Thyroid gland (tissue), 4 donors: ENCODE data around the gene UVSSA. TPM values are rescaled to one million over a fixed set of nuclear protein-coding genes. Genes with fewer than 3 reads are reported as not detected.

Experiments
- DNase-seq, 2 donors: peaks; one replicate each; pipeline ENCODE4 v3.0.0-alpha.2; 2019
- H3K27ac ChIP-seq, 3 donors: fragments of 200-600 bp; sonication (generic); 1 replicate in 2 of 3; 2 replicates in 1 of 3; pipeline ENCODE4 v1.5.1; 2016 to 2019; ENCODE audit warnings: mild to moderate bottlenecking in 1 of 3, moderate library complexity in 1 of 3
- H3K27me3 ChIP-seq: fragments of 200-600 bp; sonication (generic); one replicate; pipeline ENCODE4 v1.5.1; 2019
- H3K36me3 ChIP-seq, 2 donors: fragments of 200-600 bp; sonication (generic); one replicate each; pipeline ENCODE4 v1.5.1; 2016 to 2019
- H3K4me1 ChIP-seq, 2 donors: fragments of 200-600 bp; sonication (generic); one replicate each; pipeline ENCODE4 v1.5.1; 2017 to 2019
- H3K4me3 ChIP-seq, 3 donors: fragments of 200-600 bp; sonication (generic); replicated peaks in 1 of 3; 1 replicate in 2 of 3; 2 replicates in 1 of 3; pipeline ENCODE4 v1.5.1; 2016; ENCODE audit warnings: mild to moderate bottlenecking in 1 of 3
- H3K9me3 ChIP-seq: fragments of 200-600 bp; sonication (generic); one replicate; pipeline ENCODE4 v1.5.1; 2017
- CTCF ChIP-seq, 6 experiments: fragments of 200-600 bp in 3 of 6; fragments of 450-650 bp in 3 of 6; sonication (generic) in 3 of 6; IDR thresholded peaks; one replicate each; pipeline ENCODE4 v1.5.1; 2016 to 2019; ENCODE audit warnings: antibody characterized with exemption in 6 of 6, mild to moderate bottlenecking in 2 of 6, inconsistent platforms in 1 of 6, moderate library complexity in 1 of 6
- POLR2A ChIP-seq, 2 donors: fragments of 450-650 bp; IDR thresholded peaks; one replicate each; pipeline ENCODE4 v1.6.1; 2017; ENCODE audit warnings: antibody characterized with exemption in 2 of 2, mild to moderate bottlenecking in 2 of 2, moderate library complexity in 1 of 2
- WGBS, 2 donors: methylation state at CpG; one replicate each; pipeline ENCODE4 v1.1.5; 2017; 5-methylcytosine and 5-hydroxymethylcytosine counted together
- intact Hi-C: fragments of 100-400 bp; cut with DNase I; formaldehyde crosslinking; loops from one replicate; pipeline ENCODE4 v1.15.1; 2023
- total RNA-seq, 4 donors: library from RNA; depleted of rRNA; stranded (reverse); fragments of >200 nt; gene quantifications; one replicate each; pipeline ENCODE4 v1.2.3, GENCODE V29; 2016

UVSSA gene
- total RNA-seq, 4 donors from 2014 or later = 16.7 to 38.7 (median 27.7) TPM

- WGBS, 2 donors = 92 to 94% methylated on average over 25 to 29 of the region's 35 CpGs
- Histone ChIP-seq H3K27me3 (no peaks in the 10 kb centered on the region), H3K4me3 (no peak overlapping the region), H3K36me3 (peaks cover 18 to 38% of the 10 kb centered on the region in 2 donors), H3K27ac (no peak overlapping the region), H3K9me3 (no peaks in the 10 kb centered on the region), H3K4me1 (no peaks in the 10 kb centered on the region)
- intact Hi-C loops = no loop called here
- no peak for TF ChIP-seq POLR2A (IDR thresholded peaks at IDR 0.05)
- no peak for TF ChIP-seq CTCF (IDR thresholded peaks at IDR 0.05)
- no peak for DNase-seq
Measured at GRCh38 chr4:1325681-1326635, 21.1 kb upstream of the UVSSA start.

DNA sequence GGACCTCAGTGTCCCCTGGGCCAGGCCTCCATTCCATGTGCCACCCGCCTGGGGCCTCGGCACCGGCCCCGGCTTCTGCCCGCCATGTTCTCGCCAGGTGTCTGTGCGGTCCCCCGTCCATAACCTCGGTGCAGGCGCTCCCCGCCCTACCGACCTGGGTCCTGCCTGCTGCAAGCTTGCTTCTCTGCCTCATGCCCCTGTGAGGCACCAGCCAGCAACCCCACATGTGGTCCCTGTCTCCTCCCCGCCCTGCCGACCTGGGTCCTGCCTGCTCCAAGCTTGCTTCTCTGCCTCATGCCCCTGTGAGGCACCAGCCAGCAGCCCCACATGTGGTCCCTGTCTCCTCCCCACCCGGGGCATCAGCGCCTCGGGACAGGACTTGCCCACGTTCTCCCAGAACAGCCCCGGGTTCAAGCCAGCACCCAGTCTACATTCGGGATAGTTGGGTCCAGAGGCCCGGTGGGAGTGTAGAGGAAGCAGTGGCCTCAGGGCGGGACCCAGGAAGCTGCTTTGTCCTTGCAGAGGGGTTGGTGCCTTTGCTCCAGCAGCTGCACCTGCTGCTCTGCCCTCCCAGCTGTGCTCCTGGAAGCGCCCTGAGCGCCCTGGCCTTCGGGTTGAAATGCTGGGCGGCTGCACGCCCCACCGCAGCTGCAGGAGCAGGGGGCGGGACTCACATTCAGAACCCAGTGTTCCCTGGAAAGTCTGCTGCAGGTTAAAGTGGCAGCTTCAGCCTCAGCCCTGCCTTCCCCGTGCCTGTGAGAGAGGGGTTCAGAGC, 20.1 kb upstream of the UVSSA start:
- no peaks in the 10 kb centered on the region for H3K4me1 ChIP-seq
- H3K9me3 ChIP-seq = no peaks in the 10 kb centered on the region
- DNase-seq = no peak
- 94 to 96% methylated on average over 16 to 26 of the region's 30 CpGs for WGBS, 2 donors
- no peak overlapping the region for H3K27ac ChIP-seq
- intact Hi-C loops = no loop called here
- TF ChIP-seq POLR2A (IDR thresholded peaks at IDR 0.05) (no peak), CTCF (IDR thresholded peaks at IDR 0.05) (no peak)
- no peak overlapping the region for H3K4me3 ChIP-seq
- no peaks in the 10 kb centered on the region for H3K27me3 ChIP-seq
- peaks cover 18 to 38% of the 10 kb centered on the region in 2 donors for H3K36me3 ChIP-seq

GRCh38 chr4:1327526-1328266, 19.3 kb upstream of the UVSSA start:
- WGBS, 2 donors = 95% methylated on average over 7 to 33 of the region's 33 CpGs
- Histone ChIP-seq H3K27me3 (no peaks in the 10 kb centered on the region), H3K4me3 (no peak overlapping the region), H3K4me1 (no peaks in the 10 kb centered on the region), H3K9me3 (no peaks in the 10 kb centered on the region), H3K27ac (no peak overlapping the region), H3K36me3 (peaks cover 14 to 38% of the 10 kb centered on the region in 2 donors)
- intact Hi-C loops = no loop called here
- DNase-seq = no peak
- TF ChIP-seq CTCF (IDR thresholded peaks at IDR 0.05) = no peak
- no peak for TF ChIP-seq POLR2A (IDR thresholded peaks at IDR 0.05)

DNA sequence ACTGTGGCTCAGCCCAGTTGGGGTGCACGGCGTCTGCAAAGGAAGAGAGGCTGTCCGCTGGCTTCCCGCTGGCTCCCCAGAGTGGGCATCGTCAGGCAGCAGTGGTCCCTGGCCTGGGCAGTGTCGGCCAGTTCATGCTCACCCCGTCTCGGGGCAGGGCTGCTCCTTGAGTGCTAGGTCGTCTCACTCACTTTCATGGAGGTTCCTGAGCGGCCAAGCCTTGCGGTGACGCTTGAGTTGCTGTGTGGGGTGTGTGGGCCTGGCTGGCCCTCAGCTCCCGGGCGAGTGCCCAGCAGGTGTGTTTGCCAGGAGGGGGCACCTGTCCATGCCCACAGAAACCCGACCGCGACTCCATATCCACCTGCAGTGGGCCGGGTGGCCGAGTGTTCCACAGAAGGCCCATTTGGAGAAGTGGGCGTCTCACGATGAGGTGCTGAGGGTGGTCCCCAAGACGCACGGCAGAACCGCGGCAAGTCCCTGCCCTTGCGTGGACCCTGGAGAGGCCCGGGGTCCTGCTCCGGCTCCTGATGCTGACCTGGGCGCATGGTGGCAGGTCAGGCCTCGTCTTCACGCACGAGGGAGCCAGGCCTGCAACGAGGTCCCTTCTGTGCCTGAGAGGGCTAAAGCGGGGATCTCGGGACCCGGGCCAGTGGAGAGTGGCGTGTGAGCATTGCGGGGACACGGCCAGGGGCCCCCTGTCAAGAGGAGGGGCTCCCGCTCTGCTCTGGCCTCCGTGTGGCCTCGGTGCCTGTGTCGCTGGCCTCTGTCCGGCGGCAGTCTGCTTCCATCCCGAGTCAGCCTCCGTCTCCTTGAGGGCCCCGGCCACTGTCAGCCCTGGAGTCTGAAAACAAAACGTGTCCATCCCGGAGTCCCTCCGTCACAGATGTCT, 18.5 kb upstream of the UVSSA start:
- Histone ChIP-seq H3K27me3 (no peaks in the 10 kb centered on the region), H3K36me3 (peaks cover 18 to 32% of the 10 kb centered on the region in 2 donors), H3K4me1 (no peaks in the 10 kb centered on the region), H3K27ac (no peak overlapping the region), H3K4me3 (no peak overlapping the region), H3K9me3 (no peaks in the 10 kb centered on the region)
- DNase-seq = no peak
- 95 to 96% methylated on average over 30 to 35 of the region's 51 CpGs for WGBS, 2 donors
- TF ChIP-seq POLR2A (IDR thresholded peaks at IDR 0.05) (no peak), CTCF (IDR thresholded peaks at IDR 0.05) (no peak)
- intact Hi-C loops = no loop called here
